ENCODE data around the gene G0S2. TPM values are rescaled to one million over a fixed set of nuclear protein-coding genes. Genes with fewer than 3 reads are reported as not detected.

The G0S2 gene
- total RNA-seq, 1 experiment from 2014 or later = 0.35 TPM

- no peak overlapping the region for H2BK5ac ChIP-seq (ENCODE audit: insufficient read length, low read length)
- H3K9me3 Mint-ChIP-seq = no peaks in the 10 kb centered on the region
- no peak overlapping the region for H3K9ac ChIP-seq (ENCODE audit: extremely low read depth, insufficient read length, low read length)
- no peak overlapping the region for H2AFZ ChIP-seq (ENCODE audit: low read length)
- H3K36me3 Mint-ChIP-seq (ENCODE audit: insufficient read depth in 1 of 3, low read depth in 3 of 3) = no peaks in the 10 kb centered on the region; a peak in 1 of 7 replicates
- no peak for TF ChIP-seq CTCF (conservative IDR thresholded peaks at IDR 0.05)
- no peak overlapping the region for H3K23ac ChIP-seq (ENCODE audit: insufficient read length, low read depth, low read length)
- no peak overlapping the region for H3T11ph ChIP-seq (ENCODE audit: low read length)
- no peak for DNase-seq
- no peak overlapping the region for H4K8ac ChIP-seq (replicated peaks; ENCODE audit: insufficient read length, low read depth, low read length)
- no peak overlapping the region for H3K4me3 Mint-ChIP-seq
- no peaks in the 10 kb centered on the region for H3K79me2 ChIP-seq (ENCODE audit: insufficient read depth, low read length)
- H4K5ac ChIP-seq (ENCODE audit: insufficient read length, low read depth, low read length) = no peak overlapping the region
- WGBS (ENCODE audit: extremely low coverage, insufficient read length, low lambda C conversion rate) = no CpG with 5 or more reads among the region's 4 CpGs
- no peak overlapping the region for H3K56ac ChIP-seq (ENCODE audit: insufficient read length, low read depth, low read length)
- no peak overlapping the region for H2AK5ac ChIP-seq (ENCODE audit: insufficient read length, low read length)
- no peak overlapping the region for H2BK15ac ChIP-seq (ENCODE audit: low read depth, low read length)
- H2BK20ac ChIP-seq (ENCODE audit: low read depth, low read length, poor library complexity, severe bottlenecking) = no peak overlapping the region
- no peak overlapping the region; a peak in 1 of 7 replicates for H3K27ac Mint-ChIP-seq
- no peaks in the 10 kb centered on the region for H4K20me1 ChIP-seq (ENCODE audit: control insufficient read depth, insufficient read depth, insufficient read length)
- peaks cover 7 to 11% of the 10 kb centered on the region in 2 experiments for H3K4me1 Mint-ChIP-seq
- H3K23me2 ChIP-seq (ENCODE audit: insufficient read length, low read depth, low read length, poor library complexity, severe bottlenecking) = no peaks in the 10 kb centered on the region
- no peaks in the 10 kb centered on the region for H3K4me1 ChIP-seq (ENCODE audit: insufficient read depth, low read length)
- no peak overlapping the region for H3K4ac ChIP-seq (ENCODE audit: low read depth, low read length)
- peaks cover 4% of the 10 kb centered on the region for H3K27me3 Mint-ChIP-seq (ENCODE audit: low read depth)
- H3K4me2 ChIP-seq (ENCODE audit: insufficient read depth, insufficient read length, low read length) = no peak overlapping the region
- H3K27ac ChIP-seq (ENCODE audit: insufficient read length, low read depth, low read length) = no peak overlapping the region
- H2BK12ac ChIP-seq (ENCODE audit: insufficient read length, low read depth, low read length) = no peak overlapping the region
- H3K27me3 ChIP-seq (ENCODE audit: insufficient read depth, low read length) = no peaks in the 10 kb centered on the region
- no peak overlapping the region for H4K91ac ChIP-seq (ENCODE audit: insufficient read length, low read depth, low read length)
- no peak overlapping the region for H3K14ac ChIP-seq (ENCODE audit: insufficient read depth, low read length)
- no peak overlapping the region for H3K18ac ChIP-seq (ENCODE audit: insufficient read length, low read depth, low read length)
- H3K79me1 ChIP-seq (ENCODE audit: insufficient read depth, low read depth, low read length, poor library complexity, severe bottlenecking) = no peaks in the 10 kb centered on the region
- no peak overlapping the region for H2BK120ac ChIP-seq (ENCODE audit: low read depth, low read length, poor library complexity, severe bottlenecking)
- no peaks in the 10 kb centered on the region for H3K9me3 ChIP-seq (ENCODE audit: control insufficient read depth, low read depth, low read length)
These were observed 28.1 kb upstream of the G0S2 start for GRCh38 chr1:209647156-209647555.
